Stimulated activated CD4-positive, alpha-beta T cell treated with anti-CD3 and anti-CD28 coated beads, Interleukin-2, amount 100 ng/mL, for 24 hours (primary cell): ENCODE measurements around the gene ABCD4.
A peak's percentile ranks its signal among the peaks of the same experiment; 100 is the strongest.
"Not testable (repeated sequence)": the region's sequence is repeated elsewhere in the genome, so short reads cannot be mapped to it uniquely, and the experiment has no call there.

Experiments used
- DNase-seq, 2 donors: peaks; one replicate each; pipeline ENCODE4 v3.0.0-alpha.2; 2020

ABCD4 gene

DNA sequence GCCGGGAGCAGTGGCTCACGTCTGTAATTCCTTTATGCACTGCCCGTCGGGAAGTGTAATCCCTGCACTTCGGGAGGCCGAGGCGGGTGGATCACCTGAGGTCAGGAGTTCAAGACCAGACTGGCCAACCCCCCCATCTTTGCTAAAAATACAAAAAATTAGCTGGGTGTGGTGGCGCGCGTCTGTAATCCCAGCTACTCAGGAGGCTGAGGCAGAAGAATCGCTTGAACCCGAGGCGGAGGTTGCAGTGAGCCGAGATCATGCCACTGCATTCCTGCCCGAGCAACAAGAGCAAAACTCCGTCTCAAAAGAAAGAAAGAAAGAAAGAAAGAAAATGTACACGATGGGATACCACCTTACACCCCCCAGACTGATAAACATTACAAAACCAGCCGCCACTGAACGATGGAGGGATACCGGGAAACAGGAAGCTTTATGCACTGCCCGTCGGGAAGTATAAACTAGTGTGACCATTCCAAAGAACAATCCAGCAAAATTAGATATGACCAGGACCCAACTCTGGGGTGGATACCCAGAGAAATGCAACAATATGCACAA lies 1.1 kb downstream of the ABCD4 start:
- DNase-seq, result no peak

DNA sequence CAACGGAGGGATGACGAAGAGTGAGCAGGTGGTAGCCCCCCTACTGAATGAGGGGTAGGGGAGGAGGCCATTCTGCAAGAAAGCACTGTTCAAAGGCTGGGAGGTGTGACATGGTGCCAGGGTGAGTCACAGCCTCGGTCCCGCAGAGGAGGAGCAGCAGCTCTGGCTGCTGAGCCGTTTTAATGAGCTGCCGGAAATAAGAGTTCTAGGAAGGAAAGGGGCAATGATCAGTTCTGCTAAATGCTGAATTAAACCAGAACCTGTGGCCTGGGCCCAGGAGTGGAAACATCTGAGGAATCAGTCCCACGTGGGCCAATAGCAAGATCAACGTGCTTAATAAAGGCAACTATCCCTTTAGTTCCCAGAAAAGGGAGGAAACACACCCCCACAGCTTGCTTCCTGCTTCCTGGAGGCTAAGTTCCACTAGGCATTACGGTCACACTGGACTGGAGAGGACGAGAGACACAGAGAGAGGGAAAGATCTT lies 3.6 kb downstream of the ABCD4 start:
- peak in 1 of 2 donors; percentile 12 for DNase-seq

DNA sequence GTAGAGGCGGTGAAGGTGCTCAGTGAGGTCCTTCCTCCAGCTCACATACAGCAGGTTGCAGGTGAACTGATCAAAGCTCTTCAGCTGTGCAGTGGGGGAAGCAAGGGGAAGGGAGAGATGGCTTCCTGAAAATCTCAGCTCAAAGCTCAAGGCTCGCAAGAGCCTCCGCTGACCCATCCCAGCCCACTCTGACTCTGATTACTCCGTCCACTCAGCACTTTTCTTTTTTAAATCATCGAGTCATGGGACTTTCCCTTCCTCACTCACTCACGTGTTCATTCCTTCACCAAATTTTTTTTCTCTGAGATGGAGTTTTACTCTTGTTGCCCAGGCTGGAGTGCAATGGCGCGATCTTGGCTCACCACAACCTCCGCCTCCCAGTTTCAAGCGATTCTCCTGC lies 4.7 kb downstream of the ABCD4 start:
- DNase-seq, result no peak

DNA sequence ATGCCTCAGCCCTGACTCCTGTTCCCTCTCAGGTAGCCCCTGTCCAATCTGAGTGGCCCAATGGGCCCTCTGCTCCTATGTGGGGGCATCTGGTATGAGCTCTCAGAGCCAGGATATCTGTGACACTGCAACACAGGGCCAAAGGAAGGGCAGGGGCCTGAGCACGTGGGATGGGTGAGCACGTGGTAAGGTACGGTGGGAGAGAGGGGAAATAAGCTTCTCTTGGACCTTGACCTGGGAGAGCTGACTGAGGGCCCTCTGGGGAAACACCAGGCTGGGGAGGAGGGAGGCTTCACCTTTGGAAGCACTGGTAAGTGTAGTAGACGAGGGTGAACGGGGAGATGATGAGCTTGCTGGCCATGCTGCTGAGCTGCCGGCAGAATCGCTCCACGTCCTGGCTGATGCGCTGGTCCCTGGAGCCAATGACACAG lies 6.7 kb downstream of the ABCD4 start:
- DNase-seq, result no peak

DNA sequence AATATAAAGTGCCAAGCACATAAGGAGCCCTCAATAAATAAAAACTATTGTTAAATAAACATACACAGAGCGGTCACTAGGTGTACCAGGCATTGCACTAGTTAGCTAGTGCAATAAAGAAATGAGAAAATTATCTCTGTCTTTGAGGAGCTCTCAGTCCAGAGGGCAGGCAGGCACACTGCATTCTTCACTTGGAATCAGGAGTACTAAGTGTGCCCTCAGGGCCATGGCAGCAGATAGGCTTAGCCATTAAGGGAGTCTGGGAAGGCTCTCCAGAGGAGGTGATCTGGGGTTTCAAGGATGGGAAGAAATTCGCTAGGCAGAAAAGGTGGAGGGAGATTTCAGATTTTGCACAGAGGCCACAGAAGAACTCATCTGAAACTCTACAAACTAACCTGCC lies 9.1 kb downstream of the ABCD4 start:
- no peak for DNase-seq

DNA sequence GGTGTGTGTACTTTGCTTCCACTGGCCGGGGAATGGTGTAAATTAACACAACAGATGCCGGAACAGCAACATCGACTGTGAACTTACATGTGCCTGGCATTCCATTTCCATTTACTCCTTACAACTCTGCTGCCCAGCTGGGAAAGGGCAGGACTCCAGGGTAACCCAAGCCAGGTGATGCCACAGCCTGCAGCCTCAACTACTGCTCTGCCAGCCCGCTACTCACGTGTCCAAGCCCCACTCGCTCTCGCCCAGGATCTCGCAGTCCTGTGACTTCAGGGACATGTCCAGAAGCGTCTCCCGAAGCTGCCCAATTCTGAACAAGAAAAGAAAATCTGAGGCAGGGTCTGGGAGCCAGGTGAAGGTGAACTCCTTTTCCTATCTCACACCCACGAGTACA lies 10.7 kb downstream of the ABCD4 start:
- DNase-seq, result no peak

DNA sequence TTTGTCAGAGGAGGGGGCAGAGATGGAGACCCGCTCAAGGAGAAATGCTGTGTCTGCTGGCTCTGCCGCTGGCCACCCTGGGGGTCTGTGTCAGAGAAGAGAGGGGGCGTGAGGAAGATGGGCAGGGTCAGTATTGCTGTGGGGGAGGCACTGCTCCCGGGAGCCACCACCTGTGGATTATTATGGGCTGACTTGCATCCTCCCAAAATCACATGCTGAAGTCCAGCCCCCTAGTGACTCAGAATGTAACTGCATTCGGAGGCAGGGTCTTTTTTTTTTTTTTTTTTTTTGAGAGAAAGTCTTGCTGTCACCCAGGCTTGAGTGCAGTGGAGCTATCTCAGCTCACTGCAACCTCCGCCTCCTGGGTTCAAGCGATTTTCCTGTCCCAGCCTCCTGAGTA lies 12.3 kb downstream of the ABCD4 start:
- no peak for DNase-seq

DNA sequence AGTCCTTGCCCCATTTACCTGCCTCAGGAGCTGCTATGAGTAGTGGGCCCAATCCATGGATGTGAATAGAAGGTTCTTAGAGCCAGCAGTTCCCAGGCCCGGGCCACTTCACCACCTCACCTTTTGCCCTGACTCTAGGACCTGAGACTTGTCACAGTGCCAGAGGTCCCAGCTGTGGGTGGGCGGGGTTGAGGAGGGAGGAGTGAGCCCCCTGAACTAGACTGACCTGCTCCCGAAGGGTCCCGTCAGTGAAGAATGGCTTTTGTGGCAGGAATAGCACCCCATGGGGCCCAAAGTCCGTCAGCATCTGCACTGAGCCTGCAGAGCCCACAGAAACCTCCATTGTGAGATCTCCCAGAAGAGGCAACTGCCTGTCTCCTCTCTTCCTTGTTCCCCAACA lies 12.9 kb downstream of the ABCD4 start:
- no peak for DNase-seq

DNA sequence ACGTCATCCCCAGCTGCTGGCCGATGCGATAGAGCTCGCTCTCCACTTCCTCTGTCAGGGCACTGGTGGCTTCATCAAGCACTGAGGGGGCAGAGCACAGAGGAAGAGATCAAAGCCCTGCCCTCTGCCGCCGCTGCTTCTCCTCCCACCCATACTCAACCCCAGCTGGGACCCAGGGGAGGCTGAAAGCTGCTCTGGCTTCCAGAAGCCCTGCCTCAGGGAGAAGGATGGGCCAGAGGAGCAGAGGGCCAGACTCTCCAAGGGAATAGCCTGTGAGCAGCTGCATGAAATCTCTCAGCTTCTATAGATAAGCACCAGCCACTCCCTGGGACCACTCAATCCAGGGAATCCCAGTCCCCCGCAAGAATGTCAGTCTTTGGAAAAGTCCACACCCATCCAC lies 16.0 kb downstream of the ABCD4 start:
- DNase-seq, result no peak

DNA sequence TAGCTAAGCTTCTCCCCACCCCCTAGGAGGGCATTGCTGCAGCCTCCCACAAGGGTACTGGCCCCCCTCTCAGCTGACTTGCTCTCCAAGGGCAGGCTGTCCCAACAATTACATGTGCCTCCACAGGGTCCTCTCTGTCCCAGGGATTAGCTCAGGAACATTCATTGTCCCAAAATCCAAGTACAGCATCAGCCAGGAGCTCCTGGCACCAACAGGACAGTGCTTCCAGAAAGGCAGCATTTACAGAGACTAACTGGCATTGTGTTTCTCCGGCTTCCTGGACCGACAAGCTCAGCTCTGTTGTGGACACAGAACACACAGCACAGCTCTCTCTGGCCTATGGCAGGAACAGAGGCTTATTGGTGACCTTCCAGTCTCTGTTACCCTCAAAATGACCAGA lies 21.7 kb downstream of the ABCD4 start:
- DNase-seq, result no peak

DNA sequence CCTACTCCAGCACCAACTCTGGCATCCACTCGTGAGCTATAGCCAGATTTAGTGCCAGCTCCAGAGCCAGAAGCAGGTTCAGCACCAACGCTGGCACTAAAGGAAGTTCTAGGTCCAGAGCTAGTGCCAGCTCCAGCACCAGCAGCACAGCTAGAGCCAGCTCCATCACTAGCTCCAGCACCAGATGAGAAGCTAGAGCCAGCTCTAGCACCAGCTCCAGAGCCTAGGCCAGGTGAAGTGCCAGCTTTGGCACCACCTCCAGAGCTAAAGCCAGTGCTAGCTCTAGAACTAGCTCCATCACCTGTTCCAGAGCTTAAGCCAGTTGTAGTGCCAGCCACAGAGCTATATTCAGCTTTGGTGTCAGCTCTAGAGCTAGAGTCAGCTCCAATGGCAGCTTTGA lies 24.7 kb downstream of the ABCD4 start:
- DNase-seq, result no peak

DNA sequence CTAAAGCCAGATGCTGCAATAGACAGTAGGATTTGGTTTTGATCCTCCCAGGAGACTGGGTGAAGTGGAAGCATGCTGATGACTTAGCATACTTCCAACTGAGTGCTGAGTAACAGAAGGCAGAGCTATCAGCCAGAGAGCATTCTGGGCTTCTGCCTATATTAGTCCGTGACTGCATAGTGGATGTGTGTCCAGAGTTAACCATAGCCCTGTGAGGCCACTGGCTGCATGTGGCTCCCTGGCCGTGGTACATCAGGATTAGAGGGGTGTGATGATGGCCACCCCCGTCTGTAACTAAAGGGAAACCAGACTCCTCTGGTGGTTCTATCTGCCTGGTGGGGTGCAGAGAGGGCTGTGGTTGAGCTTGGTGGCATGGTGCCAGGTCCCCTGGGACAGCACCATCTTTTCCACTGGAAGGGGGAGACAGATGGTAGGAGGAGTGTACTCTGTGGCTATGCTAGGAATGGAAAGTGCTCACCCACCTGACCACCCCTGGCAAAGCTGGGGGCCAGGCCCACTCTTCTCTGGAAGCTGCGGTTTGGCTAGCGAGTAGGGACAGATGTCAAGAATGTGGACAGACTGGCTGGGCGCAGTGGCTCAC lies 27.4 kb downstream of the ABCD4 start:
- DNase-seq, result no peak

DNA sequence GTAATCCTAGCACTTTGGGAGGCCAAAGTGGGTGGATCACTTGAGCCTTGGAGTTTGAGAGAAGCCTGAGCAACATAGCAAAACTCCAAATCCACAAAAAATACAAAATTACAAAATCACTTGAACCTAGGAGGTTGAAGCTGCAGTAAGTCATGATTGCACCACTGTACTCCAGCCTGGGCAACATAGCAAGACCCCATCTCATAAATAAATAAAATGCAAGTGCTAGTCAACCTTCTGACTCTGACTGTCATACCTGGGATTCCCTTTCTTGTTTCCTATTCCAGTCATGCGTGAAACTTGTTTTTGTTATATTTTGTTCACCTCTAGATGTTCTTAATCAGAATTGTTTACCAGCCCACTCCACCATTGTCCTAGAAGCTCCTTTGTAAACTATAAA lies 31.4 kb downstream of the ABCD4 start:
- no peak for DNase-seq

DNA sequence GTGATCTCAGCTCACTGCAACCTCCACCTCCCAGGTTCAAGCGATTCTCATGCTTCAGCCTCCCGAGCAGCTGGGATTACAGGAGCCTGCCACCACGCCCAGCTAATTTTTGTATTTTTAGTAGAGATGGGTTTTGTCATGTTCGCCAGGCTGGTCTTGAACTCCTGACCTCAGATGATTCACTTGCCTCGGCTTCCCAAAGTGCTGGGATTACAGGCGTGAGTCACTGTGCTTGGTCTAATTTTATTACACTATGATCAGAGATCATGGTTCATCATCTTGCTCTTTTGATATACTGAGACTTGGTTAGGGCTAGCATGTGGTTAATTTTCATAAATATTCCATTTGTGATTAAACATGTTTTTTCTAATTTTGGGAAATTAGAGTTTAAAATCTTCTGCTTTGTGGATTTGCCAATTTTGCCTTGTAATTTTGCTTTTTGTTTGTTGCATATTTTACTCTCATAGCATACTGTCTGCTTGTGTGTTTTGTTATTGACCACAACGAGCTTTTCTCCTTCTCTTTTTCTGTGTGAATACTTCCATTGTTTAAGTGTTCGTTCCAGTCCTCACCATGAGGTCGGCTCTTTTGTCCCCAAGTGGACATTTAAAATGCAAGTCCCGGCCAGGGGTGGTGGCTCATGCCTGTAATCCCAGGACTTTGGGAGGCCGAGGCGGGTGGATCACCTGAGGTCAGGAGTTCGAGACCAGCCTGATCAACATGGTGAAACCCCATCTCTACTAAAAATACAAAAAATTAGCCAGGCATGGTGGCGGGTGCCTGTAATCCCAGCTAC lies 32.2 kb downstream of the ABCD4 start:
- not testable (repeated sequence) for DNase-seq

DNA sequence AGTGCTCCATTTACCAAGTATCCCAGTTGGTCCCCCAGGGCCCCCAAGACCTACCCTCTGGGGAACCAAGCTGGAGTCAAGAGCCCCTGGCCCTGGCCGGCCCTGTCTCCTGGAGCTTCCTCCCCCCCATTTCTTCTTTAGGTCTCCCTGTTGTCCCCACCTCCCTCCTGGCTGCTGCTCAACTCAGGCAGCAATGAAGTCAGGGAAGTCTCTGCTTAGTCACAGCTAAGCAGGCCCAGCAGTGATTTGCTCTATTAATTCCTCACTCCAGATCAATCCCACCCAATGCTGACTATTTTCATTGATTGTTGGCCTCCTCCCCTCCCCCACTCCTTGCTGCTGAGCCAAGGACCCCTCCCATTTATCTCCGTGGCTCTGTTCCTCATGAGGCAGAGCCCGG lies 35.1 kb downstream of the ABCD4 start:
- DNase-seq, result no peak

DNA sequence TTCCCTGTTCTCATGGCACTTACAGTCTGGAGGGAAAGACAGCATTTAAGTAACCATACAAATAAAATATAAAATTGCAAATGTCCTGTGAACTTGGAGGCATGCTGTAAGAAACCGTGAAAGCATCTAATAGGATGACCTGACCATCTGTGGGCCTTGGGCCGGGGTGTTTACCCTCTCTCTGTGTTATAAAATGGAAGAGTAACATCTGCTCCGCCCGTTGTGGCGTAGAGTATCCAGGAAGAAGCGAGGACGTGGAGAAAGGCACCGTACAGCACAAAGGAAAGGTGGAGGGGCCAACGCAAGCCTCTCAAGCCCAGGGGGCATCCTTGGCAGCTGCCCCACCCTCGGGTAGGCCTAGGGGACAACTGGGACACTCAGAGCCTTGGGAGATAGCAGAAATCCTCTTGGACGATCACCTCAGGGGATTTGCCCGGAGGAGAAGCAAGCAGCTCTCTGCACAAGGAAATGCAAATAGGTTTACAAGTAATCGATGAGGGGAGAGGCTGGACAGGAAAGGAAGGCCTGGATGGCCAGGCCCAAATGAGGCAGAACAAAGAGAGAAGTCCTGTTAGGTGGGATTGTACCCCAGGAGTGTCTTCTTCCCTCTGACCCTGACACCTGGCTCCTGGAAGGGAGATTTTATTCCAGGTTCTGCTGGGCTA lies 37.3 kb downstream of the ABCD4 start:
- no peak for DNase-seq

DNA sequence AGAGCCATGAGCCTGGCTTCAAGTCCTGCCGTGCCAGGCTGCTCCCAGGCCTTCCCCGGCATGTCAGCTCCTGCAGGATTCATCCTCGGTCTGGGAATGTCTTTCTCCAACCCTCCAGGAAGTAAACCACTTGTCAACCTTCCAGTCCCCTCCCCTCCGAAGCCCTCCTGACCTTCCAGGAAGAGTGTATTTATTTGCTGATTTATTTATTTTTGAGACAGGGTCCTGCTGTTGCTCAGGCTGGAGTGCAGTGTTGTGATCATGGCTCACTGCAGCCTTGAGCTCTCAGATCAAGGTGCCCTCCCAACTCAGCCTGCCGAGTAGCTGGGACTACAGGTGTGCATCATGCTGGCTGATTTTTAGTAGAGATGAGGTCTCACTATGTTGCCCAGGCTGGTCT lies 38.8 kb downstream of the ABCD4 start:
- no peak for DNase-seq

DNA sequence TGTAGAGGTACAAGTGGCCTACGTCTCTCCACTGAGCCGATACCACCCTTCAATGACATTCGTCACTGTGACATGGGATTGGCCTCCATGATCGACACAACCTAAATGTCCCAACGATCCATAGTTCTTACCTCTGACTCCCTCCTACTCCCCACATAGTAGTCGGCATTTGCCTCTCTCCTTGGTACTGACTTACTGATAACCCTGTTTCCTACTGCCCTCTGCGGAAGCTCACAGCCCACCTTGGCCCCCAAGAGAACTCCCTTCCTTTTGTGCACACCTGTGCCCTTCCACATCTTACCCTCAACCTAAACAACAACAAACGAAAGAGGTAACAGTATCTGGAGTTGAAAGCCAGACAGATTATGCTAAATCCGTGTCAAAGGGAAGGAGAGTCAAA lies 39.6 kb downstream of the ABCD4 start:
- no peak for DNase-seq

DNA sequence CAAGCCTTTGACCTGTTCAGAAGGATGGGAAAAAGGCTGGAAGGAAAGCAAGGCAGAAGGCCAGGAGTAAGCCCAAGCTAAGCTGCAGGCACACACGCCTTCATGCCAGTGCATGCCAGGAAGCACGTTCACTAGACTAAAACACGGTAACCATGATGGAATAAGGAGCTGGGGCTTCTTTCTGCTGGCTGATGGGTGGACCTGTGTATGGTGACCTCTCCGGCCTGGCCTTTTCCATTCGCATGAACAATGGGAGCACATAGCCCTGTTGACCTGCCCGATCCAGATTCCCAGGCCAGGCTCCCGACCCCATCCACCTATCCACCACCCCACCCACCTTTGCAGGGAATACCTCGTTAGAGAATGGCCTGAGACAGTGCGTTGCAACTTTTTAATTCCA lies 40.7 kb downstream of the ABCD4 start:
- no peak for DNase-seq

DNA sequence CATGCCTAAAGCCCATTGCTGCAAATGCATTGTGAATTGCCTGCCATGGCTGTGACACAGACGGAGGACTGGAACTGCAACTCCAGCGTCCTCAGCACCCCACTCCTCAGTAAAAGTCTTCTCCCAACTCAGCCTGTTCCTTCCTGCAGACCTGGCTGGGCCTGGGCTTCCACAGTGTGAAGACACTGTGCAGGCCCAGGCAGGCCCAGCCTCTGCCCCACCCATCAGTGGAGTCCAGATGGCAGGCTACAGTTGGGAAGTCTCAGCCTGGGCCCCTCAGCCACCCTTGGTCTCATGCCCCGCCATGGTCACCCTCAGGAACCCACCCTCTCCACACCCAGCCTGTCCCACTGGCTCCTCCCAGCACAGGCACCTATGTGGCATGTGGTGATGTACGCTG lies 41.4 kb downstream of the ABCD4 start:
- DNase-seq, result no peak

DNA sequence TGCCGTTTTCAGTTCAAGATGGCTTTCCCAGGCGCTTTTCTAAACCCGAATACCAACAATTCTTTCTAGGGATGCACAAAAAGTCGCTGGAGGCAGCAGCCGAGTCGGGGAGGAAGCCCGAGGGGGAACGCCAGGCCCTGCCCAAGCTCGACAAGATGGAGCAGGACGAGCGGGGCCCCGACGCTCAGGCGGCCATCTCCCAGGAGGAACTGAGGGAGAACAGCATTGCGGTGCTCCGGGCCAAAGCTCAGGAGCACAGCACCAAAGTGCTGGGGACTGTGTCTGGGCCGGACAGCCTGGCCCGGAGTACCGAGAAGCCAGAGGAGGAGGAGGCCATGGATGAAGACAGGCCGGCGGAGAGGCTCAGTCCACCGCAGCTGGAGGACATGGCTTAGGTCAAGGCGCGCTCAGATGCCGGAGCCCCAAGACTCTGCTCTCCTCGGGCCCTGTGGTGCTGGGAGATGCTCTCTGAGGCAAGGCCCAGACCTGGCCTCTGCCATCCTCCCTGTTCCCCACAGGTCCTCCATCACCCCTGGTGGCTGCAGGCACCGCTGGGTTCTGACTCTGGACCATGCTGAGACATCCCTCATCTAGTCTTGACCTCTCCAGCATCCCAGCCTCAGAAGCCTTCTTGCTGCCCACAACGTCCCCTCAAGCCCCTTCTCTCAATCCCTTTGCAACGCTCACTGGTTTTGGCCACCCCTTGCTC lies 42.1 kb downstream of the ABCD4 start:
- DNase-seq, result no peak

DNA sequence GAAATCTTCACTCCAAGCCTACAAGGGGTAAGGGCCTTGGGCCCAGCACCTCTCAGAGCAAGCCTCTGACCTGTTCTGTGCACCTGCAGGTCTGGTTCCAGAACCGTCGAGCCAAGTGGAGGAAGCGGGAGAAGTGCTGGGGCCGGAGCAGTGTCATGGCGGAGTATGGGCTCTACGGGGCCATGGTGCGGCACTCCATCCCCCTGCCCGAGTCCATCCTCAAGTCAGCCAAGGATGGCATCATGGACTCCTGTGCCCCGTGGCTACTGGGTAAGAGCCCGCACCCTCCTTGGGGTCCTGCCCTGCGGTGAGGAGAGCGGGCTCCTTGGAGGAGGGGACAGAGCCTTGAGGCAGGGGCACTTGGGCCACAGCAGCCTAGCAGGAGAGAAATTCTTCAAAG lies 43.2 kb downstream of the ABCD4 start:
- no peak for DNase-seq

DNA sequence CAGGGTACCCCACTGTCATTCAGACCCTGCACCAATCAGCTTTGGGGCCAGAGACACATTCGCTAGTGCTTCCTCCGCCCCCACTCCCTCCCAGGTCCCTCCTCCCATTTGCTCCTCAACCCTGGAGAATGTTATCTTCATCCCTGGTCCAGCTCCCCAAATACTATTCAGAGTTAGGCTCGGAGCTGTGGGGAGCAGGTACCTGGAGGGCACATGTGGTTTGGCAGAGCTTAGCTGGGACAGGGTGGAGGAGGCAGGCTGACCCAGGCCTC lies 44.0 kb downstream of the ABCD4 start:
- no peak for DNase-seq
